Measurements from ENCODE around the gene BCL3. TPM values are rescaled to one million over a fixed set of nuclear protein-coding genes. Genes with fewer than 3 reads are reported as not detected.

Gene BCL3
- total RNA-seq, 1 experiment from 2014 or later = 2.2 TPM

GRCh38 chr19:44767295-44768180, 19.0 kb downstream of the BCL3 start:
- Histone ChIP-seq H2BK12ac (ENCODE audit: insufficient read length, low read depth, low read length) (no peak overlapping the region), H3K4me2 (ENCODE audit: insufficient read depth, insufficient read length, low read length) (no peak overlapping the region), H3K18ac (ENCODE audit: insufficient read length, low read depth, low read length) (no peak overlapping the region), H2BK5ac (ENCODE audit: insufficient read length, low read length) (no peak overlapping the region), H3K23me2 (ENCODE audit: insufficient read length, low read depth, low read length, poor library complexity, severe bottlenecking) (no peaks in the 10 kb centered on the region), H3K9me3 (ENCODE audit: control insufficient read depth, low read depth, low read length) (no peaks in the 10 kb centered on the region), H2BK120ac (ENCODE audit: low read depth, low read length, poor library complexity, severe bottlenecking) (no peak overlapping the region), H2AK5ac (ENCODE audit: insufficient read length, low read length) (no peak overlapping the region), H4K20me1 (ENCODE audit: control insufficient read depth, insufficient read depth, insufficient read length) (no peaks in the 10 kb centered on the region), H3K23ac (ENCODE audit: insufficient read length, low read depth, low read length) (no peak overlapping the region), H3K56ac (ENCODE audit: insufficient read length, low read depth, low read length) (no peak overlapping the region), H3K4ac (ENCODE audit: low read depth, low read length) (no peak overlapping the region), H3K27me3 (ENCODE audit: insufficient read depth, low read length) (no peaks in the 10 kb centered on the region; the same call in 1 of the 2 replicates), H3T11ph (ENCODE audit: low read length) (no peak overlapping the region), H3K4me1 (ENCODE audit: insufficient read depth, low read length) (no peaks in the 10 kb centered on the region), H2AFZ (ENCODE audit: low read length) (no peak overlapping the region), H3K27ac (ENCODE audit: insufficient read length, low read depth, low read length) (no peak overlapping the region), H3K79me2 (ENCODE audit: insufficient read depth, low read length) (no peaks in the 10 kb centered on the region), H4K91ac (ENCODE audit: insufficient read length, low read depth, low read length) (no peak overlapping the region), H2BK15ac (ENCODE audit: low read depth, low read length) (no peak overlapping the region), H3K9ac (ENCODE audit: extremely low read depth, insufficient read length, low read length) (no peak overlapping the region), H3K14ac (ENCODE audit: insufficient read depth, low read length) (no peak overlapping the region), H4K5ac (ENCODE audit: insufficient read length, low read depth, low read length) (no peak overlapping the region), H4K8ac (replicated peaks; ENCODE audit: insufficient read length, low read depth, low read length) (no peak overlapping the region), H2BK20ac (ENCODE audit: low read depth, low read length, poor library complexity, severe bottlenecking) (no peak overlapping the region), H3K79me1 (ENCODE audit: insufficient read depth, low read depth, low read length, poor library complexity, severe bottlenecking) (no peaks in the 10 kb centered on the region)
- no CpG with 5 or more reads among the region's 11 CpGs for WGBS (ENCODE audit: extremely low coverage, insufficient read length, low lambda C conversion rate)
- no peak for TF ChIP-seq CTCF (conservative IDR thresholded peaks at IDR 0.05)
- Mint-ChIP-seq H3K36me3 (ENCODE audit: insufficient read depth in 1 of 3, low read depth in 3 of 3) (peaks cover 2 to 5% (median 3%) of the 10 kb centered on the region in 3 experiments; a peak in 3 of 7 replicates), H3K27ac (no peak overlapping the region; a peak in 1 of 7 replicates), H3K4me1 (peaks cover 3% of the 10 kb centered on the region in 2 experiments), H3K4me3 (no peak overlapping the region), H3K27me3 (ENCODE audit: low read depth) (peaks cover 44% of the 10 kb centered on the region), H3K9me3 (peaks cover 9 to 11% of the 10 kb centered on the region in 2 experiments)
- DNase-seq = no peak

Data from H9 (cell line).